Right lobe of liver (tissue), 4 donors: ENCODE results near the gene ADH1B.
"Not testable (repeated sequence)": the region's sequence is repeated elsewhere in the genome, so short reads cannot be mapped to it uniquely, and the experiment has no call there.

ENCODE experiments used
- CTCF ChIP-seq, 4 donors: fragments of 200-600 bp in 3 of 4; fragments of 450-650 bp in 1 of 4; IDR thresholded peaks; one replicate each; pipeline versions ENCODE4 v1.5.1 to v1.8.0; 2016 to 2022; ENCODE audit warnings: antibody characterized with exemption in 4 of 4, mild to moderate bottlenecking in 2 of 4
- POLR2A ChIP-seq: fragments of 450-650 bp; IDR thresholded peaks from one replicate; pipeline ENCODE4 v1.6.1; 2017; ENCODE audit warnings: antibody characterized with exemption, mild to moderate bottlenecking
- donor health status: DM: no; HTN: no; CAD: no.
- donor health status: DM: no; HTN: no; CAD: no.
- donor health status: DM: no; HTN: yes; CAD: no.

DNA sequence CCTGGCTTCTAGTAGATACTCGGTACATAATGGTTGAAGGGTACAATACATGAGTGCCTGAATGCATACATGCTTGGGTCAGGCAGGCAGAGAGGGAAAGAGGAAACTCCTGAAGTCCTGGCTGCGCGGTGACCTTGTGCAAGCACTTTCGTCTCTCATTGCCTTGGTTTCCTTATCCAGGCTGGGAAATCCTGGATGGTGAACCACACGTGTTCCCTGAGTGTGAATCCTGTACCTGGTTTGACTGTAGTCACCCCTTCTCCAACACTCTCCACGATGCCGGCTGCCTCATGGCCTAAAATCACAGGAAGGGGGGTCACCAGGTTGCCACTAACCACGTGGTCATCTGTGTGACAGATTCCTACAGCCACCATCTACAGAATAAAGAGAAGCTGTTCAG, 3.4 kb downstream of the ADH1B start:
- not testable (repeated sequence) for TF ChIP-seq CTCF (IDR thresholded peaks at IDR 0.05); POLR2A
